Mammary epithelial cell (primary cell): ENCODE measurements around the gene PC.

Experiments
- EZH2 ChIP-seq: IDR thresholded peaks from 2 replicates; pipeline ENCODE4 v1.6.1; 2012; ENCODE audit warnings: low read length, inconsistent platforms, borderline replicate concordance
- TF ChIP-seq, protein P1 (sequence below), 2 donors: IDR thresholded peaks in 1 of 2; conservative IDR thresholded peaks in 1 of 2; 2 replicates each; pipeline ENCODE4 v1.5.1; 2011 to 2012; ENCODE audit warnings: inconsistent platforms in 2 of 2, low read length in 2 of 2, mild to moderate bottlenecking in 2 of 2, control low read depth in 1 of 2, low read depth in 1 of 2; ENCODE audit not compliant: insufficient read depth in 1 of 2; ENCODE audit errors: extremely low read depth in 1 of 2

DNA sequence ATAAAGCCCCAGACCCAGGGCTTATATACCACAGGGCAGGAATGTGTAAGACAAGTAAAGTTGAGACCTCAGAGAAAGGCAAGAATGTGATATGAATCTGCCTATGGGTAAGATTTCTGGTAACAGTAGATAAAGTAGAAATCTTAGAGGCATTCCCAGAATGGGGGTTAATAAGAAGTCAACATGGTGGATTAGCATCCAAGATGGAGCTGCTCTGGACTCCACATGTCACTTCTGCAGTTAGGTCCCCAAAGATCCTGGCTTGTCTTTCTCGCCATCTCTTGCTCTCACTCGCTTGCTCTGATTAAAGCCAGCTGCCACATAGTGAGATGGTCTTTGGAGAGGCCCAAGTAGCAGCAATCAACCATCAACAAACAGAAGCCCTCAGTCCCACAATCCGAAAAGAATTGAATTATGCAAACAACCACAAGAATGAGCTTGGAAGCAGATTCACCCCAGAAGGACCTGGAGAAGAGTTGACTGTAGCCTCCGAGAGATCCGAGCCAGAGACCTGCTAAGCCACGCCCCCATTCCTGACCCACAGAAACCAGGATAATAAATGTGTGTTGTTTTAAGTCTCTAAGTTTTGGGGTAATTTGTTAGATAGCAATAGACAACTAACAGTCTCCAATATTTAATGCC, 11.5 kb upstream of the PC start:
- TF ChIP-seq, protein P1, sequence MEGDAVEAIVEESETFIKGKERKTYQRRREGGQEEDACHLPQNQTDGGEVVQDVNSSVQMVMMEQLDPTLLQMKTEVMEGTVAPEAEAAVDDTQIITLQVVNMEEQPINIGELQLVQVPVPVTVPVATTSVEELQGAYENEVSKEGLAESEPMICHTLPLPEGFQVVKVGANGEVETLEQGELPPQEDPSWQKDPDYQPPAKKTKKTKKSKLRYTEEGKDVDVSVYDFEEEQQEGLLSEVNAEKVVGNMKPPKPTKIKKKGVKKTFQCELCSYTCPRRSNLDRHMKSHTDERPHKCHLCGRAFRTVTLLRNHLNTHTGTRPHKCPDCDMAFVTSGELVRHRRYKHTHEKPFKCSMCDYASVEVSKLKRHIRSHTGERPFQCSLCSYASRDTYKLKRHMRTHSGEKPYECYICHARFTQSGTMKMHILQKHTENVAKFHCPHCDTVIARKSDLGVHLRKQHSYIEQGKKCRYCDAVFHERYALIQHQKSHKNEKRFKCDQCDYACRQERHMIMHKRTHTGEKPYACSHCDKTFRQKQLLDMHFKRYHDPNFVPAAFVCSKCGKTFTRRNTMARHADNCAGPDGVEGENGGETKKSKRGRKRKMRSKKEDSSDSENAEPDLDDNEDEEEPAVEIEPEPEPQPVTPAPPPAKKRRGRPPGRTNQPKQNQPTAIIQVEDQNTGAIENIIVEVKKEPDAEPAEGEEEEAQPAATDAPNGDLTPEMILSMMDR (conservative IDR thresholded peaks at IDR 0.05 in 1 of 2, IDR thresholded peaks at IDR 0.05 in 1 of 2; ENCODE audit: extremely low read depth in 1 of 2, insufficient read depth in 1 of 2, low read depth in 1 of 2, low read length in 2 of 2), result no peak
- no peak for TF ChIP-seq EZH2
